ENCODE measurements around the gene TNRC6C. TPM values are rescaled to one million over a fixed set of nuclear protein-coding genes. Genes with fewer than 3 reads are reported as not detected.
A peak's percentile ranks its signal among the peaks of the same experiment; 100 is the strongest.

TNRC6C gene
- total and polyA plus RNA-seq, 2 of the 13 experiments (the other 11 are each of a cell fraction or from before 2014, with no cell fraction given) = 0.66 to 4.9 TPM

GRCh38 chr17:77957857-77958715, at the start of gene TNRC6C (continued):
- TF ChIP-seq ZSCAN31 (CRISPR knock-in tag; IDR thresholded peaks at IDR 0.05; ENCODE audit: low read depth) (peak; percentile 96), SAFB2 (CRISPR knock-in tag; IDR thresholded peaks at IDR 0.05; ENCODE audit: borderline replicate concordance, low read depth) (peak; percentile 94), NONO (IDR thresholded peaks at IDR 0.05) (no peak), NONO (CRISPR knock-in tag; conservative IDR thresholded peaks at IDR 0.05) (peak; percentile 93), JARID2 (CRISPR knock-in tag; IDR thresholded peaks at IDR 0.05; ENCODE audit: insufficient replicate concordance) (no peak), ZNF335 (CRISPR knock-in tag; IDR thresholded peaks at IDR 0.05) (no peak), ZNF513 (CRISPR knock-in tag; conservative IDR thresholded peaks at IDR 0.05) (no peak), ZNF230 (CRISPR knock-in tag; IDR thresholded peaks at IDR 0.05) (peak; percentile 92), SAP130 (CRISPR knock-in tag; IDR thresholded peaks at IDR 0.05; ENCODE audit: low read depth) (peak; percentile 89), ZNF784 (CRISPR knock-in tag; IDR thresholded peaks at IDR 0.05; ENCODE audit: borderline replicate concordance) (peak; percentile 79; the same call in 1 of the 2 replicates), JUN (CRISPR knock-in tag; IDR thresholded peaks at IDR 0.05) (0 out of 2 replicates have a peak, but pooled peaks have one; percentile 59), TBL1XR1 (IDR thresholded peaks at IDR 0.05; ENCODE audit: borderline replicate concordance, low read length, partially characterized antibody) (peak; percentile 85), ZNF432 (CRISPR knock-in tag; IDR thresholded peaks at IDR 0.05; ENCODE audit: borderline replicate concordance) (no peak)
